Kidney (tissue), 14 donors: ENCODE data around the gene NOL4L. TPM values are rescaled to one million over a fixed set of nuclear protein-coding genes. Genes with fewer than 3 reads are reported as not detected.

Experiments used
- DNase-seq, 5 donors: peaks; one replicate each; pipeline ENCODE4 v3.0.0-alpha.2; 2013 to 2020
- FAIRE-seq: peaks from 2 replicates; lab custom pipeline; 2012; peaks lifted over from hg19 to GRCh38; lab: Jason Lieb, UNC
- H3K27ac ChIP-seq, 2 donors: one replicate each; pipeline ENCODE4 v1.7.0; 2013; ENCODE audit warnings: low read depth in 2 of 2, low read length in 2 of 2, inconsistent platforms in 1 of 2
- H3K27me3 ChIP-seq: one replicate; pipeline ENCODE4 v1.7.1; 2013; ENCODE audit warnings: low read length, inconsistent platforms; ENCODE audit not compliant: control insufficient read depth, insufficient read depth
- H3K36me3 ChIP-seq, 3 donors: one replicate each; pipeline versions ENCODE4 v1.7.0 to v1.7.1; 2013; ENCODE audit warnings: low read length in 3 of 3, control low read depth in 1 of 3, inconsistent platforms in 1 of 3; ENCODE audit not compliant: insufficient read depth in 3 of 3, control insufficient read depth in 2 of 3
- H3K4me1 ChIP-seq, 3 donors: one replicate each; pipeline versions ENCODE4 v1.7.0 to v1.7.1; 2013; ENCODE audit warnings: low read length in 3 of 3, inconsistent platforms in 1 of 3, low read depth in 1 of 3; ENCODE audit not compliant: control insufficient read depth in 2 of 3, insufficient read depth in 2 of 3
- H3K4me3 ChIP-seq, 3 donors: one replicate each; pipeline versions ENCODE4 v1.7.0 to v1.8.1; 2013; ENCODE audit warnings: low read length in 3 of 3, control low read depth in 1 of 3, inconsistent platforms in 1 of 3
- H3K9ac ChIP-seq, 3 donors: one replicate each; pipeline versions ENCODE4 v1.7.0 to v1.7.1; 2013; ENCODE audit warnings: low read length in 3 of 3, control low read depth in 1 of 3, inconsistent platforms in 1 of 3
- H3K9me3 ChIP-seq, 3 donors: one replicate each; pipeline versions ENCODE4 v1.7.0 to v1.7.1; 2013; ENCODE audit warnings: low read length in 3 of 3, control low read depth in 1 of 3, inconsistent platforms in 1 of 3; ENCODE audit not compliant: control insufficient read depth in 2 of 3, insufficient read depth in 1 of 3
- intact Hi-C: fragments of 100-400 bp; cut with DNase I; formaldehyde crosslinking; loops from one replicate; pipeline ENCODE4 v1.11.1; 2022
- polyA plus RNA-seq: library from polyadenylated mRNA; stranded (reverse); fragments of 350-450 nt; fragmentation: Illumina TruSeq; extraction: RNeasy Lipid Tissue Mini Kit (QIAGEN cat#74804); gene quantifications from one replicate; pipeline ENCODE4 v1.2.3, GENCODE V29; 2014; ENCODE audit warnings: low read depth, low replicate concordance; ENCODE audit not compliant: insufficient read depth
- total RNA-seq: library from RNA; stranded (reverse); fragmentation: NEBNext Ultra II Directional; extraction: Animal tissue kit (Norgen Biotek cat#: 25700); gene quantifications from one replicate; pipeline ENCODE4 v1.2.1, GENCODE V29; 2021
- TF ChIP-seq, protein P1 (sequence below): IDR thresholded peaks from 3 replicates; pipeline ENCODE4 v1.5.1; 2012; ENCODE audit warnings: mild to moderate bottlenecking, moderate library complexity, borderline replicate concordance; ENCODE audit not compliant: insufficient read depth; ENCODE audit errors: extremely low read depth
- donor health status: control.
- donor health status: control.
- donor health status: control.
- donor health status: control.
- donor health status: control.
- donor health status: DM: yes; HTN: yes; CAD: no.
- donor health status: Normal renal cell carcinoma (clear cell type).

The NOL4L gene
- total and polyA plus RNA-seq, 2 donors from 2014 or later = 14.1 to 19.4 TPM

DNA sequence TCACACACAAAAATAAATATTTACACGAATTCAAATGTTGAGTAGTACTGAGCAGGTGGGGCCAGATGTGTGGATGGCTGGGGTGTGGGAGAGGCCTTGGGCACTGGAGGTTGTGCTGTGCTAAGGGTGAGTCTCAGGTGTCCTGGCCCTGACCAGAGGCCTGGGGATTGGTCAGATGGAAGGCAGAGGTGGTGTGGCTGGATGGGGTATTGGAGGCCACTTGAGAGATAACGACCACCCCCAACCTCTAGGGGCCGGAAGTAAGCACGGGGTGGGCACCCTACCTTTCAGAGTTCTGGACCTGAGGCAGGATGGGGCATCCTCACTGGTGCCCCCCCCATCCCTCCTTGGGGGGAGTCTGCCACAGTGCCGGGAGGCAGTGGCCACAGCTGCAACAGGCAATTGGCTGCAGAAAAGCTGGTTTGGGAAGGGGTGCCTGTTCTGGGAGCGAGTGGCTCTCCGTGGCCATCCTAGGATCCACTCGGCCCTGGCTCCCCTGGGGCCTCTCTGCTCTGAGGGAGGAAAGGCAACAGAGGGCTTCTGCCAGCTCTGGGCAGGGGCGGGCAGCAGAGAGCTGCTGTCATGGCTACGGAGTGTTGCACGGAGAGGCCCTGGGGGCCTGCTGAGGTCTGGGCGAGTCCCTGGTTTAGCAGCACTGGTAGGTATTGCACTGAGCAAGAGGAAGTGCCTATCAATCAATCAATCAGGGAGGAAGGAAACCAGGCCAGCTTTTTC lies 139.4 kb downstream of the NOL4L start:
- Histone ChIP-seq H3K4me1 (peaks cover 0 to 19% (median 13%) of the 10 kb centered on the region in 3 donors), H3K36me3 (peaks cover 8 to 14% (median 11%) of the 10 kb centered on the region in 3 donors), H3K9me3 (no peaks in the 10 kb centered on the region), H3K27ac (no peak overlapping the region), H3K27me3 (no peaks in the 10 kb centered on the region), H3K4me3 (no peak overlapping the region), H3K9ac (no peak overlapping the region)
- DNase-seq (peak; percentile 67 to 84 (median 74)), FAIRE-seq (no peak)
- intact Hi-C loops = no loop called here
- TF ChIP-seq, protein P1, sequence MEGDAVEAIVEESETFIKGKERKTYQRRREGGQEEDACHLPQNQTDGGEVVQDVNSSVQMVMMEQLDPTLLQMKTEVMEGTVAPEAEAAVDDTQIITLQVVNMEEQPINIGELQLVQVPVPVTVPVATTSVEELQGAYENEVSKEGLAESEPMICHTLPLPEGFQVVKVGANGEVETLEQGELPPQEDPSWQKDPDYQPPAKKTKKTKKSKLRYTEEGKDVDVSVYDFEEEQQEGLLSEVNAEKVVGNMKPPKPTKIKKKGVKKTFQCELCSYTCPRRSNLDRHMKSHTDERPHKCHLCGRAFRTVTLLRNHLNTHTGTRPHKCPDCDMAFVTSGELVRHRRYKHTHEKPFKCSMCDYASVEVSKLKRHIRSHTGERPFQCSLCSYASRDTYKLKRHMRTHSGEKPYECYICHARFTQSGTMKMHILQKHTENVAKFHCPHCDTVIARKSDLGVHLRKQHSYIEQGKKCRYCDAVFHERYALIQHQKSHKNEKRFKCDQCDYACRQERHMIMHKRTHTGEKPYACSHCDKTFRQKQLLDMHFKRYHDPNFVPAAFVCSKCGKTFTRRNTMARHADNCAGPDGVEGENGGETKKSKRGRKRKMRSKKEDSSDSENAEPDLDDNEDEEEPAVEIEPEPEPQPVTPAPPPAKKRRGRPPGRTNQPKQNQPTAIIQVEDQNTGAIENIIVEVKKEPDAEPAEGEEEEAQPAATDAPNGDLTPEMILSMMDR = no peak

DNA sequence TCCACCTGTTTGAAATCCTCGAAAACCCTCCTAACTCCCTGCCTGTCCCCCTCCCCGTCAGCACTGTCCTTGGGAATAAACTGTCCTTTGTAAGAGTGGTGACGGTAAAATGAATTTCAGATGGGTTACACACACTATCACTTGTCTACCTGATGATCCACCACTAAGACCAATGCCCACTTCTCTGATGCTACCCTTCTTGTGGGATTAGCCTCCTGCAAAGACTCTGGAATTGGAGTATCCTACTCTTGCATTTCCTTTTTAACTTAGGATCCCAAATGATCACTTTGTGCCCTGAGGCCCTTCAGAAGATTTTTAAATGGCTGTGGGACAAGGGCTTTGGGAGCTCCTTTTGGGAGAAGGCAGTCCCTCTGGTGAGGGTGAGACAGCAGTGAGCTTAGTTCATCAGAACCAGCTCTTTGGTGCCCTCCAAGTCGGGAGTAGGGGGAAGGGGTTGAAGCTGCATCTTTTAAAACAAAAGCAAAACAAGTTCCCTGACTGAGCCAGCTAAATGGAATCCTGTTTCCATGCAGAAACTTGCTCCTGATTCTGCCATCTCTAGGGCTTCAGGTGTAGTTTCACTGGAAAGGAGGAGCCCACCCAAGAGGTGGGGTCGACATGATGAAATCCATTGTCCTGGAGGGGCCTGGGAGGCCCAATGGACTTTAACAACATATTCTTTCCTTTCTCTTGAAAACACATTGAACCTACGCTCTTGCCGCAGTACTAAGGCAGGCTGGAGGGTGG lies 140.5 kb downstream of the NOL4L start:
- Histone ChIP-seq H3K9me3 (no peaks in the 10 kb centered on the region), H3K4me3 (no peak overlapping the region), H3K27ac (no peak overlapping the region), H3K9ac (no peak overlapping the region), H3K36me3 (peaks cover 8 to 14% (median 11%) of the 10 kb centered on the region in 3 donors), H3K4me1 (peaks cover 0 to 14% (median 7%) of the 10 kb centered on the region in 3 donors), H3K27me3 (no peaks in the 10 kb centered on the region)
- intact Hi-C loops = no loop called here
- TF ChIP-seq, protein P1 = no peak
- FAIRE-seq (no peak), DNase-seq (no peak)

DNA sequence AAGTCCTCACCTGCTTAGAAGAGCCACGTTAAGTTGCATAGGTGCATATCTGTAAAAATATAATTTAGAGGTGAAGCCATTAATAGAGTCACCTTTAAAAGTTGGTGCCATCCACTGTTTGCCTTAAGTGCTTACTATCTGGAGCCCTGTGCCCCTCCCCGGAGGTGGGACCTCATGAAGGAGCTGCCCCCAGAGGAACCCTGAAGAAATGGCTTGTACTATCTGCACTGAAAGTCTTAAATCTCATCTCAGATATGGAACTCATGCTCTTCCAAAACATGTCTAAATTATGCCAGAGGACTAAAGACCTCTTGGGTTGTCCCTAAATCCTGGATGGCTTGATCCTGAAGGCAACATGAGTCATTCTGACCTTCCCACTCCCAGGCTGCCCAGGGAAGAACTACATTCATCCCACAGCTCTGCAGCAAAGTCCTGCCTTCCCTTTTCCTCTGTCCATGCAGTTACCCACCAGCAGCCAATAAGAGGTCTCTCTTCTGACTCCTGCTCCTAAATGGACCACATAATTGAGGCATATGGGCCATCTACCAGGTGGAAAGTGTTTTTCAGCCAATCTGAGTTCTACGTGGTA lies 141.7 kb downstream of the NOL4L start:
- no peak overlapping the region for H3K27ac ChIP-seq
- TF ChIP-seq, protein P1 = no peak
- H3K9ac ChIP-seq = no peak overlapping the region
- FAIRE-seq (no peak), DNase-seq (no peak)
- H3K4me3 ChIP-seq = no peak overlapping the region
- H3K4me1 ChIP-seq = peaks cover 0 to 8% (median 7%) of the 10 kb centered on the region in 3 donors
- H3K9me3 ChIP-seq = no peaks in the 10 kb centered on the region
- H3K27me3 ChIP-seq = no peaks in the 10 kb centered on the region
- intact Hi-C loops = no loop called here
- H3K36me3 ChIP-seq = peaks cover 7 to 13% (median 10%) of the 10 kb centered on the region in 3 donors
